Measurements from ENCODE around the gene HDAC5.

DNA sequence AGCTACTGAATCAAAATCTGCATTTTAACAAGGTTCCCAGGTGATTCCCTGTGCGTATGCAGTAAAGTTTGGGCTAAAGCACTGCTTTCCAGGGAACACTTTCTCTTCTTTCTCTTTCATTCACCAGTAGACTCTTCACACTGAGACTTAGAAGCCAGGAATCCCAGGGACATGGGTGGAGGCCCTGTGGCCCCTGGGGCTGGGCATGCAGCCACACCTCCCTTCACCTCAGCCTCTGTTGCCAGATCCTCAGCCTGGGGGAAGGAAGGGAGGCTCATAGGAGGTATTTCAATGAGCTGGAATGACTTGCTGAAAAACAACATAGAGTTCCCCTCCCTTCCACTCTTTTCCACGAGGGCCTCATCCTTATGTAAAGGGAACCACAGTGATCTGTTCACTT, 51.7 kb downstream of the HDAC5 start:
- TF ChIP-seq EZH2 (IDR thresholded peaks at IDR 0.05): no peak
- TF ChIP-seq POLR2AphosphoS5 (IDR thresholded peaks at IDR 0.05; ENCODE audit: borderline replicate concordance, low read depth, low read length): no peak
- no peak for TF ChIP-seq FOXP2 (optimal IDR thresholded peaks at IDR 0.05; ENCODE audit: control extremely low read depth, extremely low read length, insufficient read depth)
